NOMO-1 treated with DMSO at 0.1 percent for 48 hours (cell line): ENCODE results near the gene MLF2.

ENCODE experiments used
- DNase-seq: peaks from one replicate; lab custom pipeline; 2025; ENCODE audit not compliant: unreplicated experiment; lab: John Stamatoyannopoulos, UW

The MLF2 gene

DNA sequence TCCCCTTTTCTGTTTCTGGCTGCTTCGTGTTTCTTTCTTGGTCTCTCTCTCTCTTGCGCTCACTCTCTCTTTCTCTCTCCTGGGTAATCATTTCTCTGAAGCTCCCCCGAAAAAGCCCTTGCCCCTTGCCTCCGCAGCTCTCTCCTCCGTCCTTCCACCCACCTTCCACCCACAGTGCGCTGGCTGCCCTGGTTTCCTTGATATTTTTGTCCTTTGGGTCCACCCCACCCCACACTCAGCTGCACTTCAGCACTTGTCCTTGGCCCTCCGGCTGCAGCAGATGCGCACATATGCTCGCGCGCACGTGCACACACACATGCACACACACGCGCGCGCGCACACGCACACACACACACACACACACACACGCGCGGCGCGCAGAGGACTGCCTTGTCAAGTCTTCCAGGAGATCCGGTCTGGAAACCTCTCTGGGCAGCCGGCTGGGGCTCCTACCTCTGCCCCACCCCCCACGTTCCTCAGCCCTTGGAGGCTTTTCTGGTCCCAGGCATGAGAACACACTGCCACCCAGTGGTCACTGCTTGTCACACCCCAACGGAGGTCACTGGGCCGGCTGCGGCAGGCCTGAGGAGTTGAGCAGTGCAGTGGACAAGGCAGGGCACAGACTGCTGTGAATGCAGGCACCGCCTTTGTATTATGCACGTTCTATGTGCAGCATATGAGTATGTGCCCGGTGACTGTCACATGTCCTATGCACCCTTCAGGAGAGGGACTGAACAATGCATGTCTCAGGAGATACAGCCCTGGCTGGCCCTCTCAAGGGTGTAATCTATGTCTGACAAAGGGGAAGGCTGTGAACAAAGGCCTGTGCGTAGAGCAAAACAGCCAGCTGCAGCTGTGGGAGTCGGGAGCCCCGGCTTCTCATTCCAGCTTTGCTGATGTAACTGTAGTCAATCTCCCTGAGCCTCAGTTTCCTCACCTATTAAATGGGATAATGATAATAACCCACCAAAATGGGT lies 25.9 kb upstream of the MLF2 start:
- peak; percentile 82 for DNase-seq

DNA sequence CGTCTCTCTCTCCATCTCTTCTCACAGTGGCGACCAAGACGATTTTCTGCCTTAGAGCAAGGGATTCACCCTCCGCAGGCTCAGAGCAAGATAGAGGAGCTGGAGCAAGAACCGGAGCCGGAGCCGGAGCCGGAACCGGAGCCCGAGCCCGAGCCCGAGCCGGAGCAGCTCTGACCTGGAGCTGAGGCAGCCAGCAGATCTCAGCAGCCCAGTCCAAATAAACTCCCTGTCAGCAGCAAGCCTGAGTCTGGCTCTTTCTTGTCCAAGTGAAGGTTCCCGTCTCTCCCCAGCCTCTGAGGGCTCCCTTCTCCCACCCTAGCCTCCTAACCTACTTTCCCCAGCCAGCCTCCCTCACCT lies 25.3 kb upstream of the MLF2 start:
- DNase-seq: no peak

- DNase-seq: no peak
Observed at GRCh38 chr12:6777386-6777785, 24.4 kb upstream of the MLF2 start.

GRCh38 chr12:6775185-6776174 lies 22.5 kb upstream of the MLF2 start:
- DNase-seq: no peak

DNA sequence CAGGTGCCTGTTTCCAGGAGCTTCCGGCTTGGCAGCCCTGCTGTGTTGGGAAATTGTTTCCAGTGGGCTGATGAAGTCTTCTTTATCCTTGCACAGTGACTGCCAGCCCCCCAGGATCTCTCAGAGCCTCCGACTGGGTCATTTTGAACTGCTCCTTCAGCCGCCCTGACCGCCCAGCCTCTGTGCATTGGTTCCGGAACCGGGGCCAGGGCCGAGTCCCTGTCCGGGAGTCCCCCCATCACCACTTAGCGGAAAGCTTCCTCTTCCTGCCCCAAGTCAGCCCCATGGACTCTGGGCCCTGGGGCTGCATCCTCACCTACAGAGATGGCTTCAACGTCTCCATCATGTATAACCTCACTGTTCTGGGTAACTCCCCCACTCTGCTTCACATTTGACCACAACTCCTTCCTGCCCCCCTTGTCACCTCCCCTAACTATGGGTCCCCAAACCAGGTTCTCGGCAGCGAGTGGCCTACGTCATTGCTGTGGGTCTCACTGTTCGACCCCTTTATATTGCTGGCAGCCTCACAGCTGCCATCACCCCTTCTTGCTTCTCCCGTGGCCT lies 21.6 kb upstream of the MLF2 start:
- DNase-seq: no peak

GRCh38 chr12:6773590-6774351 lies 20.8 kb upstream of the MLF2 start:
- no peak for DNase-seq

- DNase-seq: no peak
Observed at GRCh38 chr12:6772726-6773589, 20.0 kb upstream of the MLF2 start.

DNA sequence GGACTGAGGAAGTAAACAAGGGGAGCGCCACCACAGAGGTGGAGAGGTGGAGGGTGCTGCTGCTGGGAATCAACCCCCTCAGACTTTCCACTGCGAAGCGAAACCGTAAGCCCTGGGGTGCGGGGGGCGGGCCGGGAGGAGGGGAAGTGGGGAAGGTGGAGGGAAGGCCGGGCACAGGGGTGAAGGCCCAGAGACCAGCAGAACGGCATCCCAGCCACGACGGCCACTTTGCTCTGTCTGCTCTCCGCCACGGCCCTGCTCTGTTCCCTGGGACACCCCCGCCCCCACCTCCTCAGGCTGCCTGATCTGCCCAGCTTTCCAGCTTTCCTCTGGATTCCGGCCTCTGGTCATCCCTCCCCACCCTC lies 19.4 kb upstream of the MLF2 start, which contains the start of gene LAG3:
Gene LAG3, plus strand, starts transcription at position 190 of the 365 bp plus-strand sequence. CDS start 333 bp downstream, outside the sequence.
- no peak for DNase-seq

- DNase-seq: no peak
Observed at GRCh38 chr12:6771509-6772330, 18.8 kb upstream of the MLF2 start.

- DNase-seq: no peak
Observed at GRCh38 chr12:6771091-6771495, 18.2 kb upstream of the MLF2 start.

- no peak for DNase-seq
Observed at GRCh38 chr12:6770600-6770999, 17.7 kb upstream of the MLF2 start.

- no peak for DNase-seq
Observed at GRCh38 chr12:6770094-6770493, 17.2 kb upstream of the MLF2 start.

DNA sequence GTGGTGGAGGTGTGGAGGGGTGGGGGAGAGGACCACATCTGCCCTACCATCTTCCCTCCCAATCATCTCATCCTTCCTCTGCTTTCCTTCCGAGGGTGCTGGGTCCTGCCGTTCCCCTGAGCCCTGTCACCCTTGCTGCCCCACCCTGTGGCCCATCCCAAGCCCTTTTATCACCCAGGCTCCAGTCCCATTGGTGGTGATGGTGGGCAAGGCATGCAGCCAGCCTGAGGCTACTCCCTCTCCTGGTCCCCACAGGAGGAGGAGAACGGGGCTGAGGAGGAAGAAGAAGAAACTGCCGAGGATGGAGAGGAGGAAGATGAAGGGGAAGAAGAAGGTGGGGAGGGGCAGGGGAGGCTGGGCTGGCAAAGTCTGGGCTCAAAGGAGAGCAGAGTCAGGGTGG lies 16.7 kb upstream of the MLF2 start:
- DNase-seq: no peak

GRCh38 chr12:6768990-6769389 lies 16.0 kb upstream of the MLF2 start:
- DNase-seq: no peak

- DNase-seq: no peak
Observed at GRCh38 chr12:6768437-6768914, 15.5 kb upstream of the MLF2 start.

- no peak for DNase-seq
Observed at GRCh38 chr12:6767353-6768319, 14.7 kb upstream of the MLF2 start.

- DNase-seq: peak; percentile 35
Observed at GRCh38 chr12:6766651-6767349, 13.9 kb upstream of the MLF2 start.
